Measurements from ENCODE around the gene RNF19B. TPM values are rescaled to one million over a fixed set of nuclear protein-coding genes. Genes with fewer than 3 reads are reported as not detected.

The RNF19B gene
- total and polyA plus RNA-seq, 10 of the 15 experiments (the other 5 are each of a cell fraction or from before 2014, with no cell fraction given): 2.8 to 32.6 (median 16.6) TPM

DNA sequence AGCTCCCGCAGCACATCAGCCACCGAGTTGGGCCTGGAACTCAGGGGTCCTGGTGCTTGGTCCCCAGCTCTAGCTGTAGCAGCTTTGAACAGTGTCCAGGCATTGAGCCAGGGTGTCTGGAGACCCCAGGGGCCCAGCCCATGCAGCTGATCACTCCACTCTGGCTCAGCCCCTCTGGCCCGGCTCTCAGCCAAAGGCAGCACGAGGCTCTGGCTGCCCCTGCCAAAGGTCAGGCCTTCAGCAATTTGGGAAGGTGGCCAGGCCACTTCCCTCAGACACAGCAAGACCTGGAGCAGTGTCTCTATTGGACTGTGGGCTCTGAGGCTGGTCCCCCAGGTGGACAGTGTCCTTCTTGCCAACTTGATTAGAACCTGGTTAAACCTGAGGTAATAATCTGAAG, 34.4 kb upstream of the RNF19B start (continued):
- TF ChIP-seq, protein P1, sequence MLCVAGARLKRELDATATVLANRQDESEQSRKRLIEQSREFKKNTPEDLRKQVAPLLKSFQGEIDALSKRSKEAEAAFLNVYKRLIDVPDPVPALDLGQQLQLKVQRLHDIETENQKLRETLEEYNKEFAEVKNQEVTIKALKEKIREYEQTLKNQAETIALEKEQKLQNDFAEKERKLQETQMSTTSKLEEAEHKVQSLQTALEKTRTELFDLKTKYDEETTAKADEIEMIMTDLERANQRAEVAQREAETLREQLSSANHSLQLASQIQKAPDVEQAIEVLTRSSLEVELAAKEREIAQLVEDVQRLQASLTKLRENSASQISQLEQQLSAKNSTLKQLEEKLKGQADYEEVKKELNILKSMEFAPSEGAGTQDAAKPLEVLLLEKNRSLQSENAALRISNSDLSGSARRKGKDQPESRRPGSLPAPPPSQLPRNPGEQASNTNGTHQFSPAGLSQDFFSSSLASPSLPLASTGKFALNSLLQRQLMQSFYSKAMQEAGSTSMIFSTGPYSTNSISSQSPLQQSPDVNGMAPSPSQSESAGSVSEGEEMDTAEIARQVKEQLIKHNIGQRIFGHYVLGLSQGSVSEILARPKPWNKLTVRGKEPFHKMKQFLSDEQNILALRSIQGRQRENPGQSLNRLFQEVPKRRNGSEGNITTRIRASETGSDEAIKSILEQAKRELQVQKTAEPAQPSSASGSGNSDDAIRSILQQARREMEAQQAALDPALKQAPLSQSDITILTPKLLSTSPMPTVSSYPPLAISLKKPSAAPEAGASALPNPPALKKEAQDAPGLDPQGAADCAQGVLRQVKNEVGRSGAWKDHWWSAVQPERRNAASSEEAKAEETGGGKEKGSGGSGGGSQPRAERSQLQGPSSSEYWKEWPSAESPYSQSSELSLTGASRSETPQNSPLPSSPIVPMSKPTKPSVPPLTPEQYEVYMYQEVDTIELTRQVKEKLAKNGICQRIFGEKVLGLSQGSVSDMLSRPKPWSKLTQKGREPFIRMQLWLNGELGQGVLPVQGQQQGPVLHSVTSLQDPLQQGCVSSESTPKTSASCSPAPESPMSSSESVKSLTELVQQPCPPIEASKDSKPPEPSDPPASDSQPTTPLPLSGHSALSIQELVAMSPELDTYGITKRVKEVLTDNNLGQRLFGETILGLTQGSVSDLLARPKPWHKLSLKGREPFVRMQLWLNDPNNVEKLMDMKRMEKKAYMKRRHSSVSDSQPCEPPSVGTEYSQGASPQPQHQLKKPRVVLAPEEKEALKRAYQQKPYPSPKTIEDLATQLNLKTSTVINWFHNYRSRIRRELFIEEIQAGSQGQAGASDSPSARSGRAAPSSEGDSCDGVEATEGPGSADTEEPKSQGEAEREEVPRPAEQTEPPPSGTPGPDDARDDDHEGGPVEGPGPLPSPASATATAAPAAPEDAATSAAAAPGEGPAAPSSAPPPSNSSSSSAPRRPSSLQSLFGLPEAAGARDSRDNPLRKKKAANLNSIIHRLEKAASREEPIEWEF (IDR thresholded peaks at IDR 0.05; ENCODE audit: insufficient replicate concordance, low read depth, low read length): no peak
- TF ChIP-seq EP300 (IDR thresholded peaks at IDR 0.05; ENCODE audit: borderline replicate concordance in 1 of 2, control insufficient read depth in 1 of 2, low read depth in 2 of 2, low read length in 2 of 2): no peak
- TF ChIP-seq SUPT20H (IDR thresholded peaks at IDR 0.05; ENCODE audit: borderline replicate concordance, control insufficient read depth, low read depth, low read length): no peak
- TF ChIP-seq SMAD5 (IDR thresholded peaks at IDR 0.05; ENCODE audit: low read depth): no peak
- TF ChIP-seq RUNX3 (IDR thresholded peaks at IDR 0.05; ENCODE audit: low read length): no peak
- no peak for TF ChIP-seq FOXK2 (IDR thresholded peaks at IDR 0.05)
- no peak for TF ChIP-seq CEBPB (IDR thresholded peaks at IDR 0.05; ENCODE audit: borderline replicate concordance in 1 of 2, low read depth in 2 of 2, low read length in 2 of 2)

DNA sequence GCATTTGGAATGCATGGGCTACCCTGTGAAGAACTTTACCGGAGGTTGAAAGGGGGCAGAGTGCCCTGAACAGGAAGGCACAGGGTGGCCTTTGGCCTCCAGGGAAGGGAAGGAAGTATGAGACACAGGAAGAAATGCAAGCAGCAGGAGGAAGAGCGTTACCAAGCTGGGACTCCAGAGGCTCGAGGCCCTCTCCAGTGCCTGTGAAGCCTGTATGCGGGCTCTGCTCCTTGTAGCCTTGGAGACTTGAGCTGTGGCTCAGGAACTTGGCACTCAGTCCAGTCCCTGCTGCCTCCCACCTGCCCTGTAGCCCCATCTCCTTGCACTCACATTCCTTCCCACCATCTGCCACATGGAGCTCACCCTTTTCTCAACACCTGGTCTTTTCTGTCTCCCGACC, 33.5 kb upstream of the RNF19B start:
- H3K4me1 ChIP-seq (ENCODE audit: control insufficient read depth, insufficient read depth, low read length): peaks cover 25% of the 10 kb centered on the region
- DNase-seq (ENCODE audit: low read depth, low spot score) (no peak), ATAC-seq (no peak), FAIRE-seq (no peak)
- ChIA-PET POLR2A (interaction anchor here (1.2 to 1.3 kb wide), 2 partner anchors 9 to 17 kb away, joined by 3 read pairs; no protein-coding TSS in a partner anchor), SMC1A (ENCODE audit: uncharacterized antibody, unreplicated experiment) (interaction anchor here (1.1 to 2.1 kb wide), 3 partner anchors 13 to 60 kb away, joined by 4 to 5 read pairs (median 4); no protein-coding TSS in a partner anchor), CTCF (no interaction called here), RAD21 (ENCODE audit: unreplicated experiment) (interaction anchor here (1.2 kb wide), 1 partner anchor 17 kb away, joined by 3 read pairs; no protein-coding TSS in a partner anchor)
- no peaks in the 10 kb centered on the region for H3K79me2 ChIP-seq (ENCODE audit: control insufficient read depth, insufficient read depth, low read length)
- BruUV-seq (replicated peaks): no TSS peak
- no peak overlapping the region for H2AFZ ChIP-seq (ENCODE audit: control insufficient read depth, low read depth, low read length)
- in situ Hi-C loops (cut with MboI): no loop called here
- no peak overlapping the region for H3K4me3 ChIP-seq
- intact Hi-C loops (cut with micrococcal nuclease; ENCODE audit: unreplicated experiment): no loop called here
- no peaks in the 10 kb centered on the region for H3K9me3 ChIP-seq (replicated peaks; ENCODE audit: control insufficient read depth, insufficient read depth, low read length)
- no peaks in the 10 kb centered on the region for H4K20me1 ChIP-seq (ENCODE audit: control insufficient read depth, insufficient read depth)
- no peaks in the 10 kb centered on the region; a peak in 1 of 4 replicates for H3K36me3 ChIP-seq (ENCODE audit: control insufficient read depth in 2 of 2, insufficient read depth in 2 of 2, low read length in 1 of 2)
- 66% methylated on average over 5 of the region's 5 CpGs for WGBS (ENCODE audit: insufficient coverage, insufficient replicate concordance, low lambda C conversion rate, missing lambda C conversion rate)
- TF ChIP-seq FOXM1 (IDR thresholded peaks at IDR 0.05; ENCODE audit: low read depth, low read length) (no peak), POLR2A (IDR thresholded peaks at IDR 0.05; ENCODE audit: low read depth, low read length) (peak; percentile 42; the same call in 1 of the 2 replicates), STAT1 (conservative IDR thresholded peaks at IDR 0.05) (no peak), DPF2 (IDR thresholded peaks at IDR 0.05) (no peak)
- H3K27me3 ChIP-seq (replicated peaks in 1 of 2; ENCODE audit: control insufficient read depth in 2 of 2, insufficient read depth in 2 of 2, low read length in 1 of 2): no peaks in the 10 kb centered on the region
- peak overlapping the region; percentile 29 for H3K27ac ChIP-seq (ENCODE audit: control insufficient read depth, insufficient read depth)
- no peak overlapping the region for H3K9ac ChIP-seq (ENCODE audit: control insufficient read depth, insufficient read depth, low read length)
- no peak overlapping the region for H3K4me2 ChIP-seq (ENCODE audit: control insufficient read depth, insufficient read depth)
